ENCODE data around the gene RAPGEF2.

- TF ChIP-seq SP1 (IDR thresholded peaks at IDR 0.05; ENCODE audit: low read depth, low read length) (no peak), ATF7 (IDR thresholded peaks at IDR 0.05; ENCODE audit: low read depth) (no peak), CTCF (IDR thresholded peaks at IDR 0.05 in 2 of 3, conservative IDR thresholded peaks at IDR 0.05 in 1 of 3; ENCODE audit: control insufficient read depth in 2 of 3, extremely low read depth in 1 of 3, insufficient read depth in 1 of 3, low read depth in 3 of 3, low read length in 3 of 3) (no peak), TBL1XR1 (IDR thresholded peaks at IDR 0.05; ENCODE audit: low read depth, low read length) (no peak), SUZ12 (IDR thresholded peaks at IDR 0.05; ENCODE audit: unreplicated experiment) (no peak), HDAC2 (IDR thresholded peaks at IDR 0.05) (no peak), NFXL1 (IDR thresholded peaks at IDR 0.05; ENCODE audit: borderline replicate concordance) (no peak)
Observed at GRCh38 chr4:159346681-159347080, 243.8 kb downstream of the RAPGEF2 start.
